ENCODE results near the gene HMG20A.

DNA sequence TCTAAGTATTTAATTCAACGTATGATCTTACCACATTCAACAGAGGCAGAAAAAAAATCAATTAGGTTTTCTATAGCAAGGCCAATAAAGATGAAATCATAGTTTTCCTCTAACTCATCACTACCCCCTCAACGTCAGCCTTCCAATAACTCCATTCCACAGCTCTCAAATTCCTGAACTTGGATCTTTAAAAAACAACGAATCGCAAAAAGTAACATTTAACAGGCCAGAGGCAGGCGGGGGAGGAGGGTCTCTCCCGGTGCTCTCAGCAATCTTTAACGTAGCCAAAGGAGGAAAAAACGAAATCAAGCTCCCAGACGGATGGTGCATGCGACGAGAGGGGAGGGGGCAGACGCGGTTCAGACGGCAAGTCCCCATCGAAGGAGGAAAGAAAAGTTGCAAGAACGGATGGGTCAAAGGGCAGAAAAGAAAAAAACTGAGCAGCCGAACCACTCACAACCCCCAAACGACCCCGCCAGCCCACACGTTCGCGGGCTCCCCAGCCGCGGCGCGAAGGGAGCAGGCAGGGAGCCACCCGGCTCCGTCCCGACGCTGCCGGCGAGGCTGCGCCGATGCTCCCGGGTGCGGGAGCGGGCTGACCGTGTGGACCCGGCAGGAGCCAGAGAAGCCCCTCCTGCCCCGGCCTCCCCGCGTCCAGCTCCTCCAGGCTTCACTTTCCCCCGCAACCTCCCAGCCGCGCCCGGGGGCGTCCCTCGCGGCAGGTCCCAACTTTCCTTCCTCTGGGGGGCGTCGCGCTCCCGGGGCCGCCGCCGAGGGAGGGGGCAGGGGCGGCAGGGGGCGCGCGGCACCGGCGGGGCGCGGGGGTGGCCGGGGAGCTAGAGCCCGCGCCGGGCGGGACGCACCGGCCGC is 1.5 kb upstream of the HMG20A start:
- TF ChIP-seq POLR2AphosphoS5 (IDR thresholded peaks at IDR 0.05; ENCODE audit: low read depth, low read length) (no peak), TAF1 (IDR thresholded peaks at IDR 0.05; ENCODE audit: borderline replicate concordance, insufficient read depth, low read length) (no peak)
- TF ChIP-seq, protein P1, sequence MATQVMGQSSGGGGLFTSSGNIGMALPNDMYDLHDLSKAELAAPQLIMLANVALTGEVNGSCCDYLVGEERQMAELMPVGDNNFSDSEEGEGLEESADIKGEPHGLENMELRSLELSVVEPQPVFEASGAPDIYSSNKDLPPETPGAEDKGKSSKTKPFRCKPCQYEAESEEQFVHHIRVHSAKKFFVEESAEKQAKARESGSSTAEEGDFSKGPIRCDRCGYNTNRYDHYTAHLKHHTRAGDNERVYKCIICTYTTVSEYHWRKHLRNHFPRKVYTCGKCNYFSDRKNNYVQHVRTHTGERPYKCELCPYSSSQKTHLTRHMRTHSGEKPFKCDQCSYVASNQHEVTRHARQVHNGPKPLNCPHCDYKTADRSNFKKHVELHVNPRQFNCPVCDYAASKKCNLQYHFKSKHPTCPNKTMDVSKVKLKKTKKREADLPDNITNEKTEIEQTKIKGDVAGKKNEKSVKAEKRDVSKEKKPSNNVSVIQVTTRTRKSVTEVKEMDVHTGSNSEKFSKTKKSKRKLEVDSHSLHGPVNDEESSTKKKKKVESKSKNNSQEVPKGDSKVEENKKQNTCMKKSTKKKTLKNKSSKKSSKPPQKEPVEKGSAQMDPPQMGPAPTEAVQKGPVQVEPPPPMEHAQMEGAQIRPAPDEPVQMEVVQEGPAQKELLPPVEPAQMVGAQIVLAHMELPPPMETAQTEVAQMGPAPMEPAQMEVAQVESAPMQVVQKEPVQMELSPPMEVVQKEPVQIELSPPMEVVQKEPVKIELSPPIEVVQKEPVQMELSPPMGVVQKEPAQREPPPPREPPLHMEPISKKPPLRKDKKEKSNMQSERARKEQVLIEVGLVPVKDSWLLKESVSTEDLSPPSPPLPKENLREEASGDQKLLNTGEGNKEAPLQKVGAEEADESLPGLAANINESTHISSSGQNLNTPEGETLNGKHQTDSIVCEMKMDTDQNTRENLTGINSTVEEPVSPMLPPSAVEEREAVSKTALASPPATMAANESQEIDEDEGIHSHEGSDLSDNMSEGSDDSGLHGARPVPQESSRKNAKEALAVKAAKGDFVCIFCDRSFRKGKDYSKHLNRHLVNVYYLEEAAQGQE (IDR thresholded peaks at IDR 0.05; ENCODE audit: insufficient read depth in 1 of 2, low read depth in 2 of 2, low read length in 2 of 2) = no peak
